ENCODE data around the gene GID8.

The GID8 gene

GRCh38 chr20:62986257-62986800 lies 48.4 kb downstream of the GID8 start:
- DNase-seq (ENCODE audit: low spot score), result no peak

- DNase-seq (ENCODE audit: low spot score), result no peak
These were observed 49.2 kb downstream of the GID8 start for GRCh38 chr20:62987114-62987513.

GRCh38 chr20:62989201-62989601 lies 51.3 kb downstream of the GID8 start:
- no peak for DNase-seq (ENCODE audit: low spot score)

GRCh38 chr20:62990306-62990825 lies 52.4 kb downstream of the GID8 start:
- no peak for DNase-seq (ENCODE audit: low spot score)

- no peak for DNase-seq (ENCODE audit: low spot score)
These were observed 53.4 kb downstream of the GID8 start for GRCh38 chr20:62991196-62991807.

- DNase-seq (ENCODE audit: low spot score), result no peak
These were observed 53.9 kb downstream of the GID8 start for GRCh38 chr20:62991863-62992262.

GRCh38 chr20:62993856-62994494 lies 56.0 kb downstream of the GID8 start:
- DNase-seq (ENCODE audit: low spot score), result no peak

- DNase-seq (ENCODE audit: low spot score), result no peak
These were observed 56.9 kb downstream of the GID8 start for GRCh38 chr20:62994869-62995281.

GRCh38 chr20:62995481-62995880 lies 57.5 kb downstream of the GID8 start:
- no peak for DNase-seq (ENCODE audit: low spot score)

- no peak for DNase-seq (ENCODE audit: low spot score)
These were observed 58.1 kb downstream of the GID8 start for GRCh38 chr20:62995898-62996595.

GRCh38 chr20:62996596-62996982 lies 58.6 kb downstream of the GID8 start:
- no peak for DNase-seq (ENCODE audit: low spot score)

- DNase-seq (ENCODE audit: low spot score), result no peak
These were observed 59.6 kb downstream of the GID8 start for GRCh38 chr20:62997417-62998035.

Measured in HuH-7 (cell line).